ENCODE results near the gene LRIG1.

Gene LRIG1

DNA sequence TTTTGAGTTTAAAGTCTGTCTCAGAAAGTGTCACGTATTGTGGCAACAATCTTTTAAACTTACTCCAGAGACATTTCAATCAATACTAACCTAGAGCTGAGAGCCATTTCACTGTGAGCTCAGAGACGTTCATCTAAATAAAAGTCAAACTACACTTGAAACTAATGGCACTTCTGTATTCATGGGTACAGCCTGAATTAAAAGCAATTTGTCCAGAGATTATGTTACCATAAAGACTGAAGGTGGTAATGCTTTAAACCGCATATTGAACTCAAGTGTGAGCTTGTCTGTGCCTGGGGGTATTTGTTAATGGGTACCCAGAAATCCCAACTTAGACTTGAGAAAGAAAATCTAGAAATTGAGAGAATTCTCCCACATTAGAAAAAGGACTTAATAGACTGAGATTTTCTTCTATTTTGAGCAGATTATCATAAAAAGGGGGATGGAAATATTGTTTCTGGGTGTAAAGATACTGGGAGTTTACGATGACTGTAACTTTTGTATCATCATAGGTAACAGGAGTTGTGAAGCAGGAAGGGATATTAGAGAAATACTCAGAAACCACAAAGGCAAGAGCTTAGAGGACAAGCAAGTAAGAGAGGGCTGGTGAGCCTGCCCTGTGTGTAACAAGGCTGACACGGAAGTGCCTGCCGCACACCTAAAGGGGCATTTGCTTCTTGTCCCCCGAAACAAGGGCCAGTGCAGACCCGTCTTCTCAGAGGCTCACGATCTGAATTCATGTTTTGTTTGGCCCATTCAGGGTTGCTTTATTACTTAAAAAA lies 36.9 kb downstream of the LRIG1 start:
- no peaks in the 10 kb centered on the region for H3K4me1 ChIP-seq (ENCODE audit: control insufficient read depth, insufficient read depth, low read length, poor library complexity, severe bottlenecking)
- peaks cover 3% of the 10 kb centered on the region for H3K36me3 ChIP-seq (ENCODE audit: control insufficient read depth, insufficient read depth, low read length)
- H3K9me3 ChIP-seq (ENCODE audit: control insufficient read depth, low read length), result no peaks in the 10 kb centered on the region
- no peaks in the 10 kb centered on the region for H3K27me3 ChIP-seq (replicated peaks; ENCODE audit: control insufficient read depth, insufficient read depth, low read length, poor library complexity, severe bottlenecking)
- no peak overlapping the region for H3K27ac ChIP-seq (ENCODE audit: insufficient read depth, low read length, poor library complexity, severe bottlenecking)
- no peak for DNase-seq
- no peak overlapping the region for H3K4me3 ChIP-seq (ENCODE audit: insufficient read depth, low read depth, low read length, poor library complexity, severe bottlenecking)

DNA sequence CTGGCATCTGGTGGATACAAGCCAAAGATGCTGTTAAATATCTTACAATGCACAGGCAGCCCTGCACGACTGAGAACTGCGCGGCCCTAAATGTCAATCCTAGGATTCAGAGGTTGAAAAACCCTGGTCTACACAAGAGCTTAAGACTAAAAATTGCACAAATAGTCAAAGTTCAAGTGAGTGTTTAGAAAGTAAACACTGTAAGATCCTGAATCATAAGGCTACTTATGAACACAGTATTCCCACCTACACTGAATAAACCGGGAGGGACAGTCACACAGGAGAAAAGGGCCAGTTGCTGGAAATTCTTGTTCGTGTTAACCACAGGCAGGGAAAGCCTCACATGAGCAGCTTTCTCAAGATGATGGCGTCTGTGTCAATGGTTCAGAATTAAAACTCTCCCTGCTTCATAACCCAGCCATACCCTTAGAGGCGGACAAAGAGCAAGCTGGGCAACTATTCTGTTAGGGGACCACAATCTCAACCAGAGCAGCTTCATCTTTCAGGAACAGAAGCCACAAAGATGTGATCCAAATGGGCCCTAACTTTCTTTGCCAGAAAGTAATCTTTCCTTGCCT lies 37.7 kb downstream of the LRIG1 start:
- no peaks in the 10 kb centered on the region for H3K9me3 ChIP-seq (ENCODE audit: control insufficient read depth, low read length)
- H3K4me3 ChIP-seq (ENCODE audit: insufficient read depth, low read depth, low read length, poor library complexity, severe bottlenecking), result no peak overlapping the region
- no peaks in the 10 kb centered on the region for H3K27me3 ChIP-seq (replicated peaks; ENCODE audit: control insufficient read depth, insufficient read depth, low read length, poor library complexity, severe bottlenecking)
- H3K36me3 ChIP-seq (ENCODE audit: control insufficient read depth, insufficient read depth, low read length), result peaks cover 3% of the 10 kb centered on the region
- H3K4me1 ChIP-seq (ENCODE audit: control insufficient read depth, insufficient read depth, low read length, poor library complexity, severe bottlenecking), result no peaks in the 10 kb centered on the region
- no peak overlapping the region for H3K27ac ChIP-seq (ENCODE audit: insufficient read depth, low read length, poor library complexity, severe bottlenecking)
- DNase-seq, result no peak

DNA sequence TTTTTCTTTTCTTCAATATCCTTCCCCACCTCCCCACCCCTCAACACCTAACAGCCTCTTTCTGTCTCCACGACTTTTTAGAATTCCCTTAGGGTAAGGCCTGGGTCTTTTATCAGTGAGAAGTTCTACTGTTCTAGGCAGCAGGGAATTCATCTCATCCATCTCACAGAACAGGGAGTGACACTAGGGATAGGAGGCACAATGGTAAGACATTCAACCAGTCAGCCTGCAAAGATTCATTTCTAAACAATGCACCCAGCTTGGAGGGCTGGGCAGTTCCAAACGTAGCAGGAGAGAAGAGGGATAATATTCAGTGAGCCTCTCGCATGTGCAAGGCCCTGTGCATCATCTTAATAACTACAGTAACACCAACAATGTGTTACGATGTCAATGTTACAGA lies 43.6 kb downstream of the LRIG1 start:
- H3K9me3 ChIP-seq (ENCODE audit: control insufficient read depth, low read length), result no peaks in the 10 kb centered on the region
- no peaks in the 10 kb centered on the region for H3K27me3 ChIP-seq (replicated peaks; ENCODE audit: control insufficient read depth, insufficient read depth, low read length, poor library complexity, severe bottlenecking)
- no peak overlapping the region for H3K27ac ChIP-seq (ENCODE audit: insufficient read depth, low read length, poor library complexity, severe bottlenecking)
- H3K4me1 ChIP-seq (ENCODE audit: control insufficient read depth, insufficient read depth, low read length, poor library complexity, severe bottlenecking), result no peaks in the 10 kb centered on the region
- peaks cover 16% of the 10 kb centered on the region for H3K36me3 ChIP-seq (ENCODE audit: control insufficient read depth, insufficient read depth, low read length)
- no peak for DNase-seq
- H3K4me3 ChIP-seq (ENCODE audit: insufficient read depth, low read depth, low read length, poor library complexity, severe bottlenecking), result no peak overlapping the region

DNA sequence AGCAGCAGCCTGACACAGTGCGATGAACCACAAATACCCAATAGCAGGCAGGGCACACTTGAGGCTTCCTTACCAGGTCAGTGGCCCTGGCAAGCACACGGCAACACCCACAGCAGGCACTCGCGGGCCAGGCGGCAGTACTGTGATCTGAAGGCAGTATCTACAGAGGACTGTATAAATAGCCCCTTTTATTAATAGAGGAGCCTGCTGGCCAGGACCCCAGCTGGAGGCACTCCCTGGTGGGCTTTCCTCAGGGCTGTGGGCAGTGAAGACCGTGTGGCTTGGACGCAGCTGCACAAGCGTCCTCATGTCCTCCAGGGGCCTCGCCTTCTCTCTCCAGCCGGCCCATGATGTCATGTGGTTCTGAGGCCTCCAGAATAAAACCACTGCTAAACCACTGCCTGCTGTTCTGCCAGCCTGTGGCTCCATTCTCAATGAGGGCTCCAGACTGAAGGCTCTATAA lies 44.1 kb downstream of the LRIG1 start:
- peaks cover 16% of the 10 kb centered on the region for H3K36me3 ChIP-seq (ENCODE audit: control insufficient read depth, insufficient read depth, low read length)
- H3K4me3 ChIP-seq (ENCODE audit: insufficient read depth, low read depth, low read length, poor library complexity, severe bottlenecking), result no peak overlapping the region
- H3K9me3 ChIP-seq (ENCODE audit: control insufficient read depth, low read length), result no peaks in the 10 kb centered on the region
- DNase-seq, result no peak
- H3K27ac ChIP-seq (ENCODE audit: insufficient read depth, low read length, poor library complexity, severe bottlenecking), result no peak overlapping the region
- no peaks in the 10 kb centered on the region for H3K4me1 ChIP-seq (ENCODE audit: control insufficient read depth, insufficient read depth, low read length, poor library complexity, severe bottlenecking)
- no peaks in the 10 kb centered on the region for H3K27me3 ChIP-seq (replicated peaks; ENCODE audit: control insufficient read depth, insufficient read depth, low read length, poor library complexity, severe bottlenecking)

DNA sequence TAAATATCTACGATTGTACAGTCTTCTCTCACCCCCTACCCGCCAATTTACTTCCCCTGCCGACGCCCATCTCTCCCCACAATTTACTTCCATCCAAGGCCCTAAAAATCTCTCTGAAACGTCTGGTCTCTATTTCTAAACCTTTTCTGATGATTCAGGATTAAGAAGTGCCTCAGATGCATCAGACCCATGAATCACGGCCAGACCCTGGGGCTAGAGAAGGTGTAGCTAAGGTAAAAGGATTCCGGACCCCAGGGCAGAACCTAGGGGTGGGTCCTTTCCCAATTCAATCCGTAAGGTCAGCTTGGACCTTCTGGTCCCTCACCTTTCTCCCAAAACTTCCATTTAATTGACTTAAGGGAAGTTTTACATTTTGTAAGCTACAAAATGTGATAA lies 46.4 kb downstream of the LRIG1 start:
- no peaks in the 10 kb centered on the region for H3K27me3 ChIP-seq (replicated peaks; ENCODE audit: control insufficient read depth, insufficient read depth, low read length, poor library complexity, severe bottlenecking)
- no peak overlapping the region for H3K27ac ChIP-seq (ENCODE audit: insufficient read depth, low read length, poor library complexity, severe bottlenecking)
- no peaks in the 10 kb centered on the region for H3K4me1 ChIP-seq (ENCODE audit: control insufficient read depth, insufficient read depth, low read length, poor library complexity, severe bottlenecking)
- no peak overlapping the region for H3K4me3 ChIP-seq (ENCODE audit: insufficient read depth, low read depth, low read length, poor library complexity, severe bottlenecking)
- H3K36me3 ChIP-seq (ENCODE audit: control insufficient read depth, insufficient read depth, low read length), result peaks cover 16% of the 10 kb centered on the region
- no peak for DNase-seq
- H3K9me3 ChIP-seq (ENCODE audit: control insufficient read depth, low read length), result no peaks in the 10 kb centered on the region

DNA sequence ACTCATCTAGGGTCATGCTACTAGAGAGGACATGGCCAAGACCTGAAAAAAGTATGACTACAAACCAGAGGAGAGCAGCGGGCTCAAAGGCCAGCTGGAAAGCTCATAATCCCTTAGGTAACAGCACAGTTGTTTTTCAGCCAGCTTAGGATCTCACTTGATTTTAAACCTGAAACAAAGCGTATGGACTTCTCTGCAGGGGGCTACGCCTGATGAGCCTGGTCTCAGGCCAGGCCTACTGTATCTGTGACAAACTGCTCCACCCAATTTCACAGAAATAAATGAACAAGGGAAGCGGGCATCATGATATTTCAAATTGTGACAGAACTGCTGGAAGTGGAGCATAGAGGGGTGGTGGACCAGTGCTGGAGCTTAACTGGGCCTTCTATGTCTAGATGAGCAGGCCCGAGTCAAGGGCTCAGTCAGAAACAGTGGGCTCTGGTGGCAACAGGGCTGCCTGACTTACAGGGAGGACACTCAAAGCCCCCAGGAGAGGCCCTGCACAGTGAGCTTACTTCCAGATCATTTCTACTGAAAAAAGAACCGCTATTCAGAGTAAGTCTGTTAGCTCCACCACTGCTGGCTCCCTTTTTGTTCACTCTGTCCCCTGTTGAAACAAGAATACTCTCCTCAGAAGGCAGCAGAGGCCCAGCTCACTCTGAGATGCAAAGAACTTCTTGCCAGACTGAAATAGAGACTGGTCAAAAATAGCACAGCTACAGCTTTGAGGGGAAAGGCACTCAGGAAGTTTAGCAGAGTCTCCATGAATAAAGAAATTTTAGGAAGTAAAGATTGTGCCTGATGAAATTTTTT lies 47.0 kb downstream of the LRIG1 start:
- no peak overlapping the region for H3K27ac ChIP-seq (ENCODE audit: insufficient read depth, low read length, poor library complexity, severe bottlenecking)
- peaks cover 13% of the 10 kb centered on the region for H3K36me3 ChIP-seq (ENCODE audit: control insufficient read depth, insufficient read depth, low read length)
- no peaks in the 10 kb centered on the region for H3K27me3 ChIP-seq (replicated peaks; ENCODE audit: control insufficient read depth, insufficient read depth, low read length, poor library complexity, severe bottlenecking)
- no peak for DNase-seq
- H3K9me3 ChIP-seq (ENCODE audit: control insufficient read depth, low read length), result no peaks in the 10 kb centered on the region
- H3K4me3 ChIP-seq (ENCODE audit: insufficient read depth, low read depth, low read length, poor library complexity, severe bottlenecking), result no peak overlapping the region
- no peaks in the 10 kb centered on the region for H3K4me1 ChIP-seq (ENCODE audit: control insufficient read depth, insufficient read depth, low read length, poor library complexity, severe bottlenecking)

DNA sequence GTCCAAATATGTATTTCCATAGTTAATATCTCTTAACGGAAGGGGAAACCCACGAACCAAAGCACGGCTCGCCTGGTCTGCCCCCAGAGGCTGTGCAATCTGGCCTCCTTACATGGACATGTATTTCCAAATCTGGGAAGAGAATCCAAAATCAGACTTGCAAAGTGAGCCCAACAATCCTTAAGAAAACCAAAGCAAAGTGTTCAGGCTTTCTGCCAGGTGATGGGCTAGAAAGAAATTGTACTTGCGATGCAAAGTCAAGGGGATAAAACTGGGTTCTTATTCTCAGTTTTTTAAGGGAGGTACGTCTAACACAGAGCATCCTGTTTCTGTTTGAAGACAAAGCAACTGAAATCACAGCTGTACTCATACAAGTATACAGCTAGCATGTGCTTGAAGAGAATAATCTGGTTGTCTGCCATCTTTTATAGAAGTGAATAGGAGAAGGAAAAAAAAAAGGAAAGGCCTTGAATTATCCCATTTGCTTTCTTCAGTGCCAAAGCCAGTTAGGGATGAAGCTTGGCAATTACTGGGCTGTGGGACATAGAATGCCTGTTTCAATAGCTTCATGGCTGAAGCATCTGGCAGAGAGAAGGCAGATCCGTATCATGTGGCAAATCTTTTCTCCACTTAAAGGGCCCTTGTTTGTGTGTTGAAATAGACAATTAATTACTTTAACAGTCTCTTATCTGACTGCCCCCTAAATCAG lies 48.4 kb downstream of the LRIG1 start:
- no peak overlapping the region for H3K4me3 ChIP-seq (ENCODE audit: insufficient read depth, low read depth, low read length, poor library complexity, severe bottlenecking)
- no peaks in the 10 kb centered on the region for H3K4me1 ChIP-seq (ENCODE audit: control insufficient read depth, insufficient read depth, low read length, poor library complexity, severe bottlenecking)
- no peaks in the 10 kb centered on the region for H3K9me3 ChIP-seq (ENCODE audit: control insufficient read depth, low read length)
- H3K36me3 ChIP-seq (ENCODE audit: control insufficient read depth, insufficient read depth, low read length), result peaks cover 13% of the 10 kb centered on the region
- H3K27me3 ChIP-seq (replicated peaks; ENCODE audit: control insufficient read depth, insufficient read depth, low read length, poor library complexity, severe bottlenecking), result no peaks in the 10 kb centered on the region
- H3K27ac ChIP-seq (ENCODE audit: insufficient read depth, low read length, poor library complexity, severe bottlenecking), result no peak overlapping the region
- DNase-seq, result no peak

DNA sequence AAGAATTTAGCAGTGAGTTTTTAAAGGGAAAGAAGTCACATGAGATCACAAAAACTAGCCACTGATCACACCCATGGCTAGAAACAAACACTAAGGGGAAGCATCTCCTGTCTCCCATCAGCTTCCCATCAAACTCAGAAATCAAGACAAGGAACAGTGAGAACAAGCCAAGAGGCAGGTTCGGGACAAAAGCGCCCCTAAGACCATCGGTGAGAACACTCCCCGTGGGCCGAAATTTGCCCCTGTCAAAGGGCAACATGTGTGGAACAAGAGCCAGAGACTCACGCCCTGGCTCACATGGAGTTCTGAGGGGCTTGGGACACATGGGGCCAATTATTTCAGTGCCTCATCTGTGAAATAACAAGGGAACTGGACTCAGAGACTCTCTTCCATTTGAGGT lies 49.1 kb downstream of the LRIG1 start:
- Histone ChIP-seq H3K4me1 (ENCODE audit: control insufficient read depth, insufficient read depth, low read length, poor library complexity, severe bottlenecking) (no peaks in the 10 kb centered on the region), H3K36me3 (ENCODE audit: control insufficient read depth, insufficient read depth, low read length) (peaks cover 9% of the 10 kb centered on the region), H3K27ac (ENCODE audit: insufficient read depth, low read length, poor library complexity, severe bottlenecking) (no peak overlapping the region)

DNA sequence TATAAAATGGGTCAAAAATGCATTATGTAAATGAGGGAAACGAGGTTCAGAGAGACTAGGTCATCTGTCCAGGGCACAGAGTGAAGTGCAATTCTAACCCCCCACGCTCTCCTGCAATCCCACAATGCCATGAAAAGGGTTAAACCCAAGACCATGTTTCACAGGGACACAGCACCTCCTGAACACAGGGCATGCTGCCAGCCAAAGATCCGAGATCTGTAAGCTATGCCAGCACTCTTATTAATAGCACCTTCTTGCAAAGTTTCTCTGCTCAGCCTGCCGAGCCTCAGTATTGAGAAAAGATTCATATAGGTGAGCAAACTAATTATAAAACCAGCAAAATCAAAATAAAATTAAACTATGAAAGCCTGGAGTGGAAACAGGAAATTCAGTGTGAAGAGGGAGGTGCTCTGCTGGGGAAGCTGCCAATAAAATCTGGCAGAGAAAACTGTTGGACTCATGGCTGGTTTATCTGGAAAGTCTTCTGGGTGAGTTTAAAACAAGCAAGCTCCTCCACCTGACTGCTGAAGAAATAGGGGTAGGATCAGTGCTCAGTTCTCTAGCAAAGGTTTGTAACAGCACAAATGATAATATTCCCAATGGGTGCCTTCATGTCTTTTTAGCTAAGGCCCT lies 50.3 kb downstream of the LRIG1 start:
- peaks cover 2% of the 10 kb centered on the region for H3K36me3 ChIP-seq (ENCODE audit: control insufficient read depth, insufficient read depth, low read length)
- no peaks in the 10 kb centered on the region for H3K27me3 ChIP-seq (replicated peaks; ENCODE audit: control insufficient read depth, insufficient read depth, low read length, poor library complexity, severe bottlenecking)
- DNase-seq, result no peak
- H3K4me1 ChIP-seq (ENCODE audit: control insufficient read depth, insufficient read depth, low read length, poor library complexity, severe bottlenecking), result no peaks in the 10 kb centered on the region
- no peak overlapping the region for H3K27ac ChIP-seq (ENCODE audit: insufficient read depth, low read length, poor library complexity, severe bottlenecking)
- no peak overlapping the region for H3K4me3 ChIP-seq (ENCODE audit: insufficient read depth, low read depth, low read length, poor library complexity, severe bottlenecking)
- H3K9me3 ChIP-seq (ENCODE audit: control insufficient read depth, low read length), result no peaks in the 10 kb centered on the region

More for the DNA sequence above, 49.1 kb downstream of the LRIG1 start:
- no peaks in the 10 kb centered on the region for H3K9me3 ChIP-seq (ENCODE audit: control insufficient read depth, low read length)
- H3K27me3 ChIP-seq (replicated peaks; ENCODE audit: control insufficient read depth, insufficient read depth, low read length, poor library complexity, severe bottlenecking), result no peaks in the 10 kb centered on the region
- DNase-seq, result no peak
- no peak overlapping the region for H3K4me3 ChIP-seq (ENCODE audit: insufficient read depth, low read depth, low read length, poor library complexity, severe bottlenecking)
